ENCODE measurements around the gene KLK4. TPM values are rescaled to one million over a fixed set of nuclear protein-coding genes. Genes with fewer than 3 reads are reported as not detected.

Gene KLK4
- total and polyA plus RNA-seq, 11 donors, result not detected

GRCh38 chr19:50925734-50926133 is 14.5 kb upstream of the KLK4 start:
- H3K27ac ChIP-seq, result no peak overlapping the region
- no peak for ATAC-seq
- H3K9me3 ChIP-seq, result no peaks in the 10 kb centered on the region
- DNase-seq, result no peak
- H3K36me3 ChIP-seq, result no peaks in the 10 kb centered on the region
- H3K4me3 ChIP-seq, result no peak overlapping the region
- H3K27me3 ChIP-seq, result peaks cover 0 to 68% (median 13%) of the 10 kb centered on the region in 9 donors
- TF ChIP-seq POLR2A (IDR thresholded peaks at IDR 0.05) (no peak), CTCF (IDR thresholded peaks at IDR 0.05) (no peak)
- intact Hi-C loops (cut with DNase I), result loop anchor here in 3 of 10 donors (10.0 kb wide), 2 partner anchors 561 to 571 kb away; partner anchors contain the start of gene NAPSA (in 2 of the 3)
- H3K4me1 ChIP-seq, result peaks cover 0 to 4% (median 0%) of the 10 kb centered on the region in 12 donors
- 77 to 90% (median 85%) methylated on average over 2 of the region's 2 CpGs for WGBS, 4 donors

- no peak overlapping the region for H3K4me3 ChIP-seq
- H3K9me3 ChIP-seq, result no peaks in the 10 kb centered on the region
- TF ChIP-seq CTCF (IDR thresholded peaks at IDR 0.05), result no peak
- no peak for TF ChIP-seq POLR2A (IDR thresholded peaks at IDR 0.05)
- H3K36me3 ChIP-seq, result no peaks in the 10 kb centered on the region
- intact Hi-C loops (cut with DNase I), result loop anchor here in 5 of 10 donors (5.0 to 10.0 kb wide), 4 partner anchors 387 to 570 kb away; partner anchors contain the start of gene NAPSA (in 2 of the 5)
- no peak for DNase-seq
- peaks cover 0 to 66% (median 20%) of the 10 kb centered on the region in 9 donors for H3K27me3 ChIP-seq
- H3K4me1 ChIP-seq, result peaks cover 0 to 4% (median 0%) of the 10 kb centered on the region in 12 donors
- ATAC-seq, result no peak
- H3K27ac ChIP-seq, result no peak overlapping the region
- 54 to 59% (median 57%) methylated on average over 6 of the region's 6 CpGs for WGBS, 4 donors
Observed at GRCh38 chr19:50924586-50924985, 13.4 kb upstream of the KLK4 start.

- H3K27me3 ChIP-seq, result peaks cover 0 to 59% (median 21%) of the 10 kb centered on the region in 9 donors
- H3K4me3 ChIP-seq, result no peak overlapping the region
- ATAC-seq, result peak; percentile 81 to 96 (median 90)
- H3K4me1 ChIP-seq, result peaks cover 0 to 4% (median 0%) of the 10 kb centered on the region in 12 donors
- H3K9me3 ChIP-seq, result no peaks in the 10 kb centered on the region
- H3K27ac ChIP-seq, result no peak overlapping the region
- DNase-seq, result peak; percentile 61 to 77 (median 68)
- 30 to 43% (median 31%) methylated on average over 15 to 21 of the region's 21 CpGs for WGBS, 4 donors
- no peaks in the 10 kb centered on the region for H3K36me3 ChIP-seq
- intact Hi-C loops (cut with DNase I), result loop anchor here in 5 of 10 donors (5.0 to 10.0 kb wide), 4 partner anchors 385 to 568 kb away; partner anchors contain the start of gene NAPSA (in 2 of the 5)
- TF ChIP-seq CTCF (IDR thresholded peaks at IDR 0.05) (peak; percentile 65 to 89 (median 81)), POLR2A (IDR thresholded peaks at IDR 0.05) (no peak)
Observed at GRCh38 chr19:50922317-50922853, 11.2 kb upstream of the KLK4 start.

GRCh38 chr19:50921426-50922316 is 10.5 kb upstream of the KLK4 start:
- H3K4me3 ChIP-seq, result no peak overlapping the region
- no peak for ATAC-seq
- no peaks in the 10 kb centered on the region for H3K9me3 ChIP-seq
- DNase-seq, result no peak
- no peak for TF ChIP-seq CTCF (IDR thresholded peaks at IDR 0.05)
- TF ChIP-seq POLR2A (IDR thresholded peaks at IDR 0.05), result no peak
- H3K36me3 ChIP-seq, result no peaks in the 10 kb centered on the region
- peaks cover 0 to 4% (median 0%) of the 10 kb centered on the region in 12 donors for H3K4me1 ChIP-seq
- intact Hi-C loops (cut with DNase I), result loop anchor here in 5 of 10 donors (5.0 to 10.0 kb wide), 4 partner anchors 384 to 567 kb away; partner anchors contain the start of gene NAPSA (in 2 of the 5)
- H3K27ac ChIP-seq, result no peak overlapping the region
- peaks cover 0 to 59% (median 21%) of the 10 kb centered on the region in 9 donors for H3K27me3 ChIP-seq
- WGBS, 4 donors, result 5 to 12% (median 8%) methylated on average over 12 of the region's 12 CpGs

Data from heart left ventricle (tissue), 16 donors.